GM19238 (cell line): Measurements from ENCODE around the gene SPINK9.

Experiments used
- DNase-seq: peaks from one replicate; pipeline ENCODE4 v3.0.0; 2011; ENCODE audit warnings: low spot score; ENCODE audit not compliant: insufficient read length

Gene SPINK9

GRCh38 chr5:148364343-148364742 lies 29.0 kb downstream of the SPINK9 start:
- DNase-seq, result no peak

- DNase-seq, result no peak
Observed at GRCh38 chr5:148368299-148368698, 32.9 kb downstream of the SPINK9 start.

- DNase-seq, result no peak
Observed at GRCh38 chr5:148372166-148372725, 36.9 kb downstream of the SPINK9 start.

- no peak for DNase-seq
Observed at GRCh38 chr5:148372893-148373292, 37.5 kb downstream of the SPINK9 start.

- DNase-seq, result no peak
Observed at GRCh38 chr5:148374690-148375360, 39.5 kb downstream of the SPINK9 start.

- DNase-seq, result no peak
Observed at GRCh38 chr5:148376198-148376597, 40.8 kb downstream of the SPINK9 start.

- DNase-seq, result no peak
Observed at GRCh38 chr5:148378670-148379069, 43.3 kb downstream of the SPINK9 start.

GRCh38 chr5:148379340-148379739 lies 44.0 kb downstream of the SPINK9 start:
- DNase-seq, result no peak

- DNase-seq, result no peak
Observed at GRCh38 chr5:148381906-148382305, 46.5 kb downstream of the SPINK9 start.

- DNase-seq, result no peak
Observed at GRCh38 chr5:148382961-148383360, 47.6 kb downstream of the SPINK9 start.

- DNase-seq, result peak; percentile 75
Observed at GRCh38 chr5:148383564-148384379, 48.4 kb downstream of the SPINK9 start, which contains the start of gene FBXO38. Gene FBXO38, plus strand, starts transcription at chr5:148383958. Its CDS starts 10,819 bp downstream, at chr5:148394777.

- peak; percentile 2 for DNase-seq
Observed at GRCh38 chr5:148384380-148384737, 49.0 kb downstream of the SPINK9 start.

GRCh38 chr5:148385094-148385493 lies 49.7 kb downstream of the SPINK9 start:
- DNase-seq, result no peak

- DNase-seq, result no peak
Observed at GRCh38 chr5:148386041-148386440, 50.7 kb downstream of the SPINK9 start.

- no peak for DNase-seq
Observed at GRCh38 chr5:148387325-148387724, 52.0 kb downstream of the SPINK9 start.

- DNase-seq, result no peak
Observed at GRCh38 chr5:148388696-148389095, 53.3 kb downstream of the SPINK9 start.
